KMS-11 (cell line): ENCODE results near the gene SEPHS2.

Experiments
- H2AFZ ChIP-seq: fragments of 200-600 bp; sonication (generic); 2 replicates; pipeline ENCODE4 v1.6.1; 2016; ENCODE audit warnings: antibody characterized with exemption, mixed run types, low read depth
- H3K27ac ChIP-seq: fragments of 200-600 bp; sonication (generic); 2 replicates; pipeline ENCODE4 v1.6.1; 2016; ENCODE audit warnings: mild to moderate bottlenecking, mixed run types
- H3K27me3 ChIP-seq: fragments of 200-600 bp; sonication (generic); 2 replicates; pipeline ENCODE4 v1.6.1; 2017; ENCODE audit warnings: mild to moderate bottlenecking, low read depth, mixed run types, moderate library complexity; ENCODE audit not compliant: insufficient read depth
- H3K36me3 ChIP-seq: fragments of 200-600 bp; sonication (generic); 2 replicates; pipeline ENCODE4 v1.6.1; 2017; ENCODE audit warnings: mild to moderate bottlenecking, mixed run types; ENCODE audit not compliant: insufficient read depth
- H3K4me1 ChIP-seq: fragments of 200-600 bp; sonication (generic); 2 replicates; pipeline ENCODE4 v1.6.1; 2016; ENCODE audit warnings: mild to moderate bottlenecking, low read depth, mixed run types; ENCODE audit not compliant: poor library complexity, severe bottlenecking
- H3K4me2 ChIP-seq: fragments of 200-600 bp; sonication (generic); 2 replicates; pipeline ENCODE4 v1.7.0; 2016; ENCODE audit warnings: mild to moderate bottlenecking, mixed run types
- H3K4me3 ChIP-seq: fragments of 200-600 bp; sonication (generic); IDR thresholded peaks from 2 replicates; pipeline ENCODE4 v1.6.1; 2017; ENCODE audit warnings: low read depth, low read length, mixed read lengths; ENCODE audit not compliant: insufficient read depth
- H3K79me2 ChIP-seq: fragments of 200-600 bp; sonication (generic); 2 replicates; pipeline ENCODE4 v1.6.1; 2016; ENCODE audit warnings: low read depth, mixed run types; ENCODE audit not compliant: insufficient read depth
- H3K9ac ChIP-seq: fragments of 200-600 bp; sonication (generic); 2 replicates; pipeline ENCODE4 v1.6.1; 2016; ENCODE audit warnings: mild to moderate bottlenecking, mixed run types
- H4K20me1 ChIP-seq: fragments of 200-600 bp; sonication (generic); 2 replicates; pipeline ENCODE4 v1.6.1; 2016; ENCODE audit warnings: mild to moderate bottlenecking, mixed run types; ENCODE audit not compliant: insufficient read depth
- TF ChIP-seq, protein P1 (sequence below): fragments of 200-600 bp; sonication (generic); conservative IDR thresholded peaks from 2 replicates; pipeline ENCODE4 v1.6.1; 2017; ENCODE audit warnings: low read depth, mild to moderate bottlenecking, antibody characterized with exemption, low read length, moderate library complexity, mixed read lengths

SEPHS2 gene

GRCh38 chr16:30439720-30440348, 5.8 kb downstream of the SEPHS2 start:
- no peak overlapping the region for H3K27ac ChIP-seq
- H2AFZ ChIP-seq = no peak overlapping the region

DNA sequence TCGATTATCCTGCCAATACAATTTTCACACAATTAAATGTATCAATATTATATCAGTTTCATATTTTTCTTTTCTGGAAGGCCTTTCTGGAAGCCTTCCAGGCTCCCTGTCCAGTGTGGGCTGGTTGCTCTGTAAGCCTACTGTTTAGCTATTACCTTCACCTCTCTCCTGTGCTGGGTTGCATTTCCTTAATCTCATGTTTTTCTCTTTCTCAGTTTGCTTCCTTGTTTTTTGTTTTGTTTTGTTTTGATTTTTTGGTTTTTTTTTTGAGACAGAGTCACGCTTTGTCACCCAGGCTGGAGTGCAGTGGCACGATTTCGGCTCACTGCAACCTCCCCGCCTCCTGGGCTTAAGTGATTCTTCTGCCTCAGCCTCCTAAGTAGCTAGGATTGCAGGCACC, 6.8 kb downstream of the SEPHS2 start:
- H3K9ac ChIP-seq = no peak overlapping the region
- H3K27me3 ChIP-seq = no peaks in the 10 kb centered on the region
- peaks cover 7% of the 10 kb centered on the region; the same call in 1 of the 2 replicates for H3K79me2 ChIP-seq
- no peak overlapping the region for H2AFZ ChIP-seq
- H3K27ac ChIP-seq = no peak overlapping the region
- no peaks in the 10 kb centered on the region for H4K20me1 ChIP-seq
- H3K4me2 ChIP-seq = no peak overlapping the region
- TF ChIP-seq, protein P1, sequence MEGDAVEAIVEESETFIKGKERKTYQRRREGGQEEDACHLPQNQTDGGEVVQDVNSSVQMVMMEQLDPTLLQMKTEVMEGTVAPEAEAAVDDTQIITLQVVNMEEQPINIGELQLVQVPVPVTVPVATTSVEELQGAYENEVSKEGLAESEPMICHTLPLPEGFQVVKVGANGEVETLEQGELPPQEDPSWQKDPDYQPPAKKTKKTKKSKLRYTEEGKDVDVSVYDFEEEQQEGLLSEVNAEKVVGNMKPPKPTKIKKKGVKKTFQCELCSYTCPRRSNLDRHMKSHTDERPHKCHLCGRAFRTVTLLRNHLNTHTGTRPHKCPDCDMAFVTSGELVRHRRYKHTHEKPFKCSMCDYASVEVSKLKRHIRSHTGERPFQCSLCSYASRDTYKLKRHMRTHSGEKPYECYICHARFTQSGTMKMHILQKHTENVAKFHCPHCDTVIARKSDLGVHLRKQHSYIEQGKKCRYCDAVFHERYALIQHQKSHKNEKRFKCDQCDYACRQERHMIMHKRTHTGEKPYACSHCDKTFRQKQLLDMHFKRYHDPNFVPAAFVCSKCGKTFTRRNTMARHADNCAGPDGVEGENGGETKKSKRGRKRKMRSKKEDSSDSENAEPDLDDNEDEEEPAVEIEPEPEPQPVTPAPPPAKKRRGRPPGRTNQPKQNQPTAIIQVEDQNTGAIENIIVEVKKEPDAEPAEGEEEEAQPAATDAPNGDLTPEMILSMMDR = no peak
- peaks cover 3% of the 10 kb centered on the region for H3K4me1 ChIP-seq
- no peak overlapping the region for H3K4me3 ChIP-seq
- H3K36me3 ChIP-seq = no peaks in the 10 kb centered on the region

More at GRCh38 chr16:30439720-30440348, 5.8 kb downstream of the SEPHS2 start:
- Histone ChIP-seq H3K36me3 (no peaks in the 10 kb centered on the region), H3K9ac (no peak overlapping the region), H3K4me3 (no peak overlapping the region), H3K4me2 (no peak overlapping the region), H4K20me1 (no peaks in the 10 kb centered on the region), H3K4me1 (peaks cover 9% of the 10 kb centered on the region), H3K27me3 (no peaks in the 10 kb centered on the region), H3K79me2 (peaks cover 15% of the 10 kb centered on the region)
- TF ChIP-seq, protein P1 = no peak

DNA sequence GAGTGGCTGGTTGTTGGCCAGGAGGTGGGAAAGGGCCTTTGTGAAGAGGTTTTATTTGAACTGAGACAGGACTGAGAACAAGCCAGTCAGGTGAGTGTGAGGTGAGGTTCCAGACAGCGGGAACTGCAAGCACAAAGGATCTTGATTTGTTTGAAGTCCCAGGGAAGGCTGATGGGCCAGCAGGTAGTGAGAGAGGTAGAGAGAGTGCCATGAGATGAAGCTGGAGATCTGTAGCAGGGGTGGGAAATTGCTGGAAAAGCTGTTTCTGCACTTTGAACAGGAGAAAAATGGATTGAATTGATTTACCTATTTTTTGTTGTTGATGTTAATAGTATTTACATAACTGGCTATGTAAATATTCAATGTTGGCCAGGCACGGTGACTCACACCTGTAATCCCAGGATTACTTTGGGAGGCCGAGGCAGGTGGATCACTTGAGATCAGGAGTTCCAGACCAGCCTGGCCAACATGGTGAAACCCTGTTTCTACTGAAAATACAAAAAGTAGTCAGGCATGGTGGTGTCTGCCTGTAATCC, 8.1 kb downstream of the SEPHS2 start:
- Histone ChIP-seq H3K4me3 (no peak overlapping the region), H2AFZ (no peak overlapping the region), H3K4me1 (peaks cover 4% of the 10 kb centered on the region), H3K27ac (no peak overlapping the region), H3K9ac (no peak overlapping the region), H4K20me1 (no peaks in the 10 kb centered on the region), H3K79me2 (no peaks in the 10 kb centered on the region), H3K4me2 (no peak overlapping the region), H3K36me3 (no peaks in the 10 kb centered on the region), H3K27me3 (no peaks in the 10 kb centered on the region)
- TF ChIP-seq, protein P1 = no peak

GRCh38 chr16:30434852-30435251, 10.8 kb downstream of the SEPHS2 start:
- TF ChIP-seq, protein P1 = no peak
- peaks cover 10% of the 10 kb centered on the region for H3K4me1 ChIP-seq
- H3K4me3 ChIP-seq = no peak overlapping the region
- no peaks in the 10 kb centered on the region for H3K36me3 ChIP-seq
- no peak overlapping the region for H3K4me2 ChIP-seq
- no peaks in the 10 kb centered on the region for H3K27me3 ChIP-seq
- H2AFZ ChIP-seq = 0 out of 2 replicates have a peak overlapping the region, but pooled peaks have one; percentile 11
- H4K20me1 ChIP-seq = no peaks in the 10 kb centered on the region
- H3K9ac ChIP-seq = no peak overlapping the region
- H3K79me2 ChIP-seq = no peaks in the 10 kb centered on the region
- no peak overlapping the region for H3K27ac ChIP-seq
